ENCODE results near the gene ATXN10.

ATXN10 gene

GRCh38 chr22:45876136-45877035 lies 204.8 kb downstream of the ATXN10 start:
- intact Hi-C loops (cut with micrococcal nuclease) = no loop called here
- Mint-ChIP-seq H3K36me3 (ENCODE audit: low read depth) (no peaks in the 10 kb centered on the region), H3K27ac (no peak overlapping the region), H3K4me3 (no peak overlapping the region), H3K4me1 (ENCODE audit: low read depth) (no peaks in the 10 kb centered on the region), H3K27me3 (peaks cover 76% of the 10 kb centered on the region), H3K9me3 (peaks cover 12% of the 10 kb centered on the region)

- Mint-ChIP-seq H3K4me3 (no peak overlapping the region), H3K27me3 (peaks cover 83% of the 10 kb centered on the region), H3K27ac (no peak overlapping the region), H3K9me3 (peaks cover 12% of the 10 kb centered on the region), H3K36me3 (ENCODE audit: low read depth) (no peaks in the 10 kb centered on the region), H3K4me1 (ENCODE audit: low read depth) (no peaks in the 10 kb centered on the region)
- intact Hi-C loops (cut with micrococcal nuclease) = no loop called here
These were observed 205.4 kb downstream of the ATXN10 start for GRCh38 chr22:45877036-45877380.

- Mint-ChIP-seq H3K27me3 (peaks cover 86% of the 10 kb centered on the region), H3K9me3 (peaks cover 8% of the 10 kb centered on the region), H3K27ac (no peak overlapping the region), H3K4me3 (no peak overlapping the region), H3K4me1 (ENCODE audit: low read depth) (no peaks in the 10 kb centered on the region), H3K36me3 (ENCODE audit: low read depth) (no peaks in the 10 kb centered on the region)
- intact Hi-C loops (cut with micrococcal nuclease) = no loop called here
These were observed 206.0 kb downstream of the ATXN10 start for GRCh38 chr22:45877651-45878050.

GRCh38 chr22:45878051-45878781 lies 206.6 kb downstream of the ATXN10 start:
- Mint-ChIP-seq H3K27ac (no peak overlapping the region), H3K27me3 (peaks cover 83% of the 10 kb centered on the region), H3K36me3 (ENCODE audit: low read depth) (no peaks in the 10 kb centered on the region), H3K4me1 (ENCODE audit: low read depth) (no peaks in the 10 kb centered on the region), H3K9me3 (peaks cover 2% of the 10 kb centered on the region), H3K4me3 (no peak overlapping the region)
- intact Hi-C loops (cut with micrococcal nuclease) = no loop called here

GRCh38 chr22:45878901-45879551 lies 207.4 kb downstream of the ATXN10 start:
- Mint-ChIP-seq H3K27me3 (peaks cover 78% of the 10 kb centered on the region), H3K9me3 (no peaks in the 10 kb centered on the region), H3K27ac (no peak overlapping the region), H3K4me1 (ENCODE audit: low read depth) (no peaks in the 10 kb centered on the region), H3K36me3 (ENCODE audit: low read depth) (no peaks in the 10 kb centered on the region), H3K4me3 (no peak overlapping the region)
- intact Hi-C loops (cut with micrococcal nuclease) = no loop called here

DNA sequence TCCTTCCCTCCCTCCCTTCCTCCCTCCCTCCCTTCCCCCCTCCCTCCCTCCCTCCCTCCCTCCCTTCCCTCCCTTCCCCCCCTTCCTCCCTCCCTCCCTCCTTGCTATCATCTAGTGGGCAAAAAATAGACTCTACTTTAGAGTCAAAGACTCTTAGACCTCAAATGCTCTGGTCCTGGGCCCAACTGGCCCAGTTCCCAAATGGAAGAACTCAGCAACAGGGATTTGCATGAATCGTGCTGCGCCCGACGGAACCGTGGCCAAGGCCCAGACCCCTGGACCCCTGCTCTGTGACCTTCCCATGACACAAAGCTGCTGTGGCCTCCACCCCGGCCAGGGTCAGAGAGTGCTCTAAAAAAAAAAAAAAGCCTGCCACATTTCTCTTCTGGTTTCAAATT lies 207.9 kb downstream of the ATXN10 start:
- no peaks in the 10 kb centered on the region for H3K4me1 Mint-ChIP-seq (ENCODE audit: low read depth)
- no peaks in the 10 kb centered on the region for H3K36me3 Mint-ChIP-seq (ENCODE audit: low read depth)
- no peak overlapping the region for H3K27ac Mint-ChIP-seq
- peaks cover 77% of the 10 kb centered on the region for H3K27me3 Mint-ChIP-seq
- intact Hi-C loops (cut with micrococcal nuclease) = no loop called here
- no peaks in the 10 kb centered on the region for H3K9me3 Mint-ChIP-seq
- H3K4me3 Mint-ChIP-seq = no peak overlapping the region

DNA sequence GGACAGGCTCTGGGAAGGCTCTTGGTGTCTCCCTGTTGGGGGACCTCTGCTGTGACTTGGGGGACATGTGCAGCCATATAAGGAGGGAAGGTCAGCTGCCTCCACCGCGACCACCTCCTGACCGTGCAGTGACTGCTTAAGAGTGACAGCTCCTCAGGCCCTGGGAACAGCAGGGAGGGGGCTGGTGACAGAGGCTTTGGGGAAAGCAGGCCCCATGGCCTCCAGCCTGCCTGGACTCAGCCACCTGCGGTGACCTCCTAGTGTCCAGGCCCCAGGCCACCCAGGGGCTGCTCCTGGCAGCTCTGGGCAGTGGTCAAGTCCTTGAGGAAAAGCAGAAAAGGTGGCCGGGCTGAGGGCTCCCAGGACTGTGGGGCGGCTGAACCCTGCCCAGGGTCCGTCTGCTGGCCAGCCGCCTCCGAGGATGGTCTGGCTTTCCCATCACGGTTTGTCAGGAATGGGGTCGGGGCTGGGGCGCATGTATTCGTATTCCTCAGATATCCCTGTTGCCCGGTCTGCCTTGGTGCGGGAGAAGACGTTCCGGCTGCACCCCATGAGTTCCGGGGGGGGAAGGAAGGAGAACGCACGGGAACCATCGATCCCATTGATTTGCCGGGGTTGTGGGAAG lies 208.6 kb downstream of the ATXN10 start:
- intact Hi-C loops (cut with micrococcal nuclease) = no loop called here
- H3K9me3 Mint-ChIP-seq = no peaks in the 10 kb centered on the region
- H3K27ac Mint-ChIP-seq = no peak overlapping the region
- H3K4me1 Mint-ChIP-seq (ENCODE audit: low read depth) = no peaks in the 10 kb centered on the region
- H3K4me3 Mint-ChIP-seq = no peak overlapping the region
- peaks cover 73% of the 10 kb centered on the region for H3K27me3 Mint-ChIP-seq
- H3K36me3 Mint-ChIP-seq (ENCODE audit: low read depth) = no peaks in the 10 kb centered on the region

GRCh38 chr22:45880716-45881523 lies 209.3 kb downstream of the ATXN10 start:
- Mint-ChIP-seq H3K4me3 (no peak overlapping the region), H3K27ac (no peak overlapping the region), H3K27me3 (peaks cover 72% of the 10 kb centered on the region), H3K9me3 (no peaks in the 10 kb centered on the region), H3K36me3 (ENCODE audit: low read depth) (no peaks in the 10 kb centered on the region), H3K4me1 (ENCODE audit: low read depth) (no peaks in the 10 kb centered on the region)
- intact Hi-C loops (cut with micrococcal nuclease) = no loop called here

GRCh38 chr22:45881524-45881875 lies 209.9 kb downstream of the ATXN10 start:
- peaks cover 66% of the 10 kb centered on the region for H3K27me3 Mint-ChIP-seq
- H3K36me3 Mint-ChIP-seq (ENCODE audit: low read depth) = no peaks in the 10 kb centered on the region
- H3K9me3 Mint-ChIP-seq = no peaks in the 10 kb centered on the region
- no peaks in the 10 kb centered on the region for H3K4me1 Mint-ChIP-seq (ENCODE audit: low read depth)
- no peak overlapping the region for H3K4me3 Mint-ChIP-seq
- intact Hi-C loops (cut with micrococcal nuclease) = no loop called here
- H3K27ac Mint-ChIP-seq = no peak overlapping the region

DNA sequence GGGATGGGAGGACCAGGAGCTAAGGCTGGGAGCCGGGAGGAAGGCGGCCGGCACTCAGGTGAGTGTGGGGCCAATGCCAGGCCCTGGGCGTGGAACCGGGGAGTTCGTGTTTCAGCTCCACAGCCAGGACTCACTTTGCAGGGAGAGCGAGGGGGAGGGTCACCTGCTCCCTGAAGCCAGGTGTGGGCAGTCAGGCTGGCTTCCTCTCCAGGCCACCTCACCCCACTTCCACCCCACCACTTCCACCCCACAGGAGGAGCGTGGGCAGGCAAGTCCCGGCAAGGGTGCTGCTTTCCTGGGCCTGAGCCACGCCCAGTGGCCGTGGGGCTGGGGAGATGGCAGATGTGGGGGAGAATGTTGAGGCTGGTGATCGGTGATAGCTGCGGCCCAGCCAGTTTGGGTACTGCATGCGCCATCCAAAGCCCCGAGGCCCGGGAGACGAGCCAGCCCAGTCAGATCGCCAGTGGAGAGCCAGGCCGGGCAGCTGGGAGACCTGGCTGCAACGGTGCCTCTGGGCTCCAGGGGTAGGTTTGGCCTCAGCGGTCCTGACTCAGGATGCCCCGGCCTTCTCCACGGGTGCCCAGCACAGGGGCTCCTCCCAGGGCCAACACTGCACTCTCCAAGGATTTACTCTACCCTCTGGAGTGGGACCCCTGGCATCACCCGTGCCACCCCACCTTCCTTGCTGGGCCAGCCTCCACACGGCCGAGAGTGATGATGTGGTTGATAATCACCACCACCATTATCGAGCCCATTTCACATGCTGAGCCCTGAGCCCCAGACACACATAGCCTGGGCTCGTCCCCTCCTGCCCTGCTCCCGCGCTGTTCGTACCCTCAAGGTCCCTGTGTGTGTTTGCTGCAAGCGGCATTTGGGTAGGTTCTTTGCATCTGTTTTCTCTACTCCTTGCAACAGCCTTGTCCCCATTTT lies 211.5 kb downstream of the ATXN10 start:
- H3K4me1 Mint-ChIP-seq (ENCODE audit: low read depth) = no peaks in the 10 kb centered on the region
- no peaks in the 10 kb centered on the region for H3K36me3 Mint-ChIP-seq (ENCODE audit: low read depth)
- intact Hi-C loops (cut with micrococcal nuclease) = no loop called here
- peaks cover 52% of the 10 kb centered on the region for H3K27me3 Mint-ChIP-seq
- H3K4me3 Mint-ChIP-seq = no peak overlapping the region
- H3K27ac Mint-ChIP-seq = no peak overlapping the region
- H3K9me3 Mint-ChIP-seq = no peaks in the 10 kb centered on the region

GRCh38 chr22:45883811-45884170 lies 212.2 kb downstream of the ATXN10 start:
- Mint-ChIP-seq H3K27me3 (peaks cover 51% of the 10 kb centered on the region), H3K27ac (no peak overlapping the region), H3K36me3 (ENCODE audit: low read depth) (no peaks in the 10 kb centered on the region), H3K4me3 (no peak overlapping the region), H3K9me3 (no peaks in the 10 kb centered on the region), H3K4me1 (ENCODE audit: low read depth) (no peaks in the 10 kb centered on the region)
- intact Hi-C loops (cut with micrococcal nuclease) = no loop called here

- Mint-ChIP-seq H3K36me3 (ENCODE audit: low read depth) (no peaks in the 10 kb centered on the region), H3K4me3 (no peak overlapping the region), H3K4me1 (ENCODE audit: low read depth) (no peaks in the 10 kb centered on the region), H3K27ac (no peak overlapping the region), H3K9me3 (no peaks in the 10 kb centered on the region), H3K27me3 (peaks cover 51% of the 10 kb centered on the region)
- intact Hi-C loops (cut with micrococcal nuclease) = no loop called here
These were observed 212.8 kb downstream of the ATXN10 start for GRCh38 chr22:45884201-45885062.

All from dendritic cell treated with granulocyte-macrophage colony-stimulating factor and Interleukin-4, amounts not matched to agents 40 ng/mL and 50 ng/mL, for 4 days (primary cell).